Upper lobe of left lung (tissue), 4 donors: ENCODE data around the gene EGR2.

Experiments used
- POLR2A ChIP-seq, 4 donors: fragments of 450-650 bp; IDR thresholded peaks; one replicate each; pipeline ENCODE4 v1.5.1; 2016 to 2017; ENCODE audit warnings: antibody characterized with exemption in 4 of 4, mild to moderate bottlenecking in 2 of 4
- POLR2AphosphoS5 ChIP-seq, 2 donors: sonication (generic); formaldehyde crosslinking; IDR thresholded peaks; one replicate each; pipeline ENCODE4 v1.5.1; 2017; ENCODE audit warnings: antibody characterized with exemption in 2 of 2
- TF ChIP-seq, protein P1 (sequence below), 6 experiments: fragments of 450-650 bp in 4 of 6; fragments of 200-600 bp in 2 of 6; sonication (generic) in 2 of 6; IDR thresholded peaks; one replicate each; pipeline ENCODE4 v1.5.1; 2016 to 2019; ENCODE audit warnings: antibody characterized with exemption in 6 of 6

DNA sequence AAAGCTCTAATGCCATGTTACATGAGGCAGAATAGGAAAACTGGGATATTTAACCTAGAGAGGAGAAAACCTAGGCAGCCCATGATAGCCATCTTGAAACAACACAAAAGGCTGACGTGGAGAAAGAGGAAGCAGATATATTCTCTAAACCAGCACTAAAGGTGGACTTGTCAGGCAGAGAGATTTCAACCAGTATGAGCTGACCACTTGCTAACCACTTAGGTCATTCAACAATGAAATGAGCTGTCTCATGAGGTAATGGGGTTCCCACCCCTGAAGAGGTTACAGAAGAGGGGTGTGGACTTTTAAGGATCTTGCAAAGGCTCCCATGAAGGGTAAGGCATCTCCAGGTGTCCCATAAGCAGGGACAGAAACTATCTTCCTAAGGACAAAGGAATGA lies 26.8 kb upstream of the EGR2 start:
- TF ChIP-seq, protein P1, sequence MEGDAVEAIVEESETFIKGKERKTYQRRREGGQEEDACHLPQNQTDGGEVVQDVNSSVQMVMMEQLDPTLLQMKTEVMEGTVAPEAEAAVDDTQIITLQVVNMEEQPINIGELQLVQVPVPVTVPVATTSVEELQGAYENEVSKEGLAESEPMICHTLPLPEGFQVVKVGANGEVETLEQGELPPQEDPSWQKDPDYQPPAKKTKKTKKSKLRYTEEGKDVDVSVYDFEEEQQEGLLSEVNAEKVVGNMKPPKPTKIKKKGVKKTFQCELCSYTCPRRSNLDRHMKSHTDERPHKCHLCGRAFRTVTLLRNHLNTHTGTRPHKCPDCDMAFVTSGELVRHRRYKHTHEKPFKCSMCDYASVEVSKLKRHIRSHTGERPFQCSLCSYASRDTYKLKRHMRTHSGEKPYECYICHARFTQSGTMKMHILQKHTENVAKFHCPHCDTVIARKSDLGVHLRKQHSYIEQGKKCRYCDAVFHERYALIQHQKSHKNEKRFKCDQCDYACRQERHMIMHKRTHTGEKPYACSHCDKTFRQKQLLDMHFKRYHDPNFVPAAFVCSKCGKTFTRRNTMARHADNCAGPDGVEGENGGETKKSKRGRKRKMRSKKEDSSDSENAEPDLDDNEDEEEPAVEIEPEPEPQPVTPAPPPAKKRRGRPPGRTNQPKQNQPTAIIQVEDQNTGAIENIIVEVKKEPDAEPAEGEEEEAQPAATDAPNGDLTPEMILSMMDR (IDR thresholded peaks at IDR 0.05) = no peak
- TF ChIP-seq POLR2A (IDR thresholded peaks at IDR 0.05) = no peak
- no peak for TF ChIP-seq POLR2AphosphoS5 (IDR thresholded peaks at IDR 0.05)
